Esophagus squamous epithelium (tissue), 5 donors: Measurements from ENCODE around the gene ZNF358. TPM values are rescaled to one million over a fixed set of nuclear protein-coding genes. Genes with fewer than 3 reads are reported as not detected.

Experiments used
- DNase-seq: peaks from one replicate; lab custom pipeline; 2025; lab: John Stamatoyannopoulos, UW
- H3K27ac ChIP-seq, 4 donors: fragments of 200-600 bp; sonication (generic); one replicate each; pipeline ENCODE4 v1.5.1; 2016 to 2019; ENCODE audit warnings: mild to moderate bottlenecking in 1 of 4
- H3K27me3 ChIP-seq, 4 donors: fragments of 200-600 bp; sonication (generic); 1 replicate in 3 of 4; 2 replicates in 1 of 4; pipeline versions ENCODE4 v1.5.1 to v1.6.0; 2017 to 2021; ENCODE audit warnings: antibody characterized with exemption in 1 of 4
- H3K36me3 ChIP-seq, 3 donors: fragments of 200-600 bp; sonication (generic); one replicate each; pipeline ENCODE4 v1.5.1; 2016 to 2019
- H3K4me1 ChIP-seq, 3 donors: fragments of 200-600 bp; sonication (generic); one replicate each; pipeline ENCODE4 v1.5.1; 2017 to 2019
- H3K4me3 ChIP-seq, 4 donors: fragments of 200-600 bp; sonication (generic); 1 replicate in 3 of 4; 2 replicates in 1 of 4; pipeline ENCODE4 v1.5.1; 2016 to 2019; ENCODE audit warnings: mild to moderate bottlenecking in 2 of 4, moderate library complexity in 1 of 4
- H3K9me3 ChIP-seq, 3 donors: fragments of 200-600 bp; sonication (generic); one replicate each; pipeline ENCODE4 v1.5.1; 2016 to 2019
- CTCF ChIP-seq, 6 experiments: fragments of 450-650 bp in 4 of 6; fragments of 200-600 bp in 2 of 6; sonication (generic) in 2 of 6; IDR thresholded peaks; one replicate each; pipeline ENCODE4 v1.5.1; 2016 to 2019; ENCODE audit warnings: antibody characterized with exemption in 6 of 6, mild to moderate bottlenecking in 4 of 6, moderate library complexity in 4 of 6
- POLR2A ChIP-seq, 4 donors: fragments of 450-650 bp; IDR thresholded peaks; one replicate each; pipeline ENCODE4 v1.6.1; 2017; ENCODE audit warnings: antibody characterized with exemption in 4 of 4, mild to moderate bottlenecking in 4 of 4, moderate library complexity in 3 of 4
- WGBS, 2 donors: methylation state at CpG; one replicate each; pipeline ENCODE4 v1.1.5; 2018; 5-methylcytosine and 5-hydroxymethylcytosine counted together
- intact Hi-C: fragments of 100-400 bp; cut with DNase I; formaldehyde crosslinking; loops from one replicate; pipeline ENCODE4 v1.15.0; 2022
- total RNA-seq, 4 donors: library from RNA; depleted of rRNA; stranded (reverse); fragments of >200 nt; gene quantifications; one replicate each; pipeline ENCODE4 v1.1.0, GENCODE V29; 2016
- donor health status: DM: yes; HTN: yes; CAD: no.

The ZNF358 gene
- 10 to 100 TPM in 3 of 4 donors, 1 to 10 TPM in 1; 3.8 to 42.2 (median 19.5) TPM for total RNA-seq

DNA sequence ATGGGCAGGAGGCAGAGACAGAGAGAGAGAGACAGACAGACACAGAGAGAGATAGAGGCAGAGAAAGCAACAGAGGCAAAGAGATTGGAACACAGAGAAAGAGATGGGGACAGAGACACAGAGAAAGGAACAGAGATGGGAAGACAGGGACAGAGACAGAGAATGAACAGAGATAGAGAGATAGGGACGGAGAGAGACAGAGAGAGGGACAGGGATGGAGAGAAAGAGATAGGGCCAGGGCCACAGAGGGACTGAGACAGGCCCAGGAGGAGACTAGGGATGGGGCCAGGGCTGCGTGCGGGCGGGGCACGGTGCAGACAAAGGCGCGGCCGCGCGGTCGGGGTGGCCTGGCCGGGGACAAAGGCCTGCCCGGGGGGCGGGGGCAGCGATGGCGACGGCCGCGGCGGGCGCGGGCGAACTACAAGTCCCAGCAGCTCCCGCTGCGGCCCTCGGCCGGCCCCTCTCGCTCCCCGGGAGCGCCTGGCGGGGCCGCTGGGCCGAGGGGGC lies at the start of gene ZNF358:
Gene ZNF358 (plus strand): TSS at position 459 of the 507 bp plus-strand sequence. CDS start 3,140 bp downstream, outside the sequence.
- intact Hi-C loops, result no loop called here
- peaks cover 9 to 38% (median 21%) of the 10 kb centered on the region in 3 donors for H3K4me1 ChIP-seq
- TF ChIP-seq CTCF (IDR thresholded peaks at IDR 0.05) (no peak), POLR2A (IDR thresholded peaks at IDR 0.05) (no peak)
- peak within 1 kb of the TSS; percentile 85 to 94 (median 88) for H3K27ac ChIP-seq
- 1 to 2% methylated on average over 7 to 14 of the region's 33 CpGs for WGBS, 2 donors
- H3K36me3 ChIP-seq, result peaks cover 0 to 18% (median 7%) of the 10 kb centered on the region in 3 donors
- H3K4me3 ChIP-seq, result peak within 1 kb of the TSS; percentile 52 to 86 (median 66)
- H3K27me3 ChIP-seq, result no peaks in the 10 kb centered on the region
- DNase-seq, result no peak
- H3K9me3 ChIP-seq, result no peaks in the 10 kb centered on the region

DNA sequence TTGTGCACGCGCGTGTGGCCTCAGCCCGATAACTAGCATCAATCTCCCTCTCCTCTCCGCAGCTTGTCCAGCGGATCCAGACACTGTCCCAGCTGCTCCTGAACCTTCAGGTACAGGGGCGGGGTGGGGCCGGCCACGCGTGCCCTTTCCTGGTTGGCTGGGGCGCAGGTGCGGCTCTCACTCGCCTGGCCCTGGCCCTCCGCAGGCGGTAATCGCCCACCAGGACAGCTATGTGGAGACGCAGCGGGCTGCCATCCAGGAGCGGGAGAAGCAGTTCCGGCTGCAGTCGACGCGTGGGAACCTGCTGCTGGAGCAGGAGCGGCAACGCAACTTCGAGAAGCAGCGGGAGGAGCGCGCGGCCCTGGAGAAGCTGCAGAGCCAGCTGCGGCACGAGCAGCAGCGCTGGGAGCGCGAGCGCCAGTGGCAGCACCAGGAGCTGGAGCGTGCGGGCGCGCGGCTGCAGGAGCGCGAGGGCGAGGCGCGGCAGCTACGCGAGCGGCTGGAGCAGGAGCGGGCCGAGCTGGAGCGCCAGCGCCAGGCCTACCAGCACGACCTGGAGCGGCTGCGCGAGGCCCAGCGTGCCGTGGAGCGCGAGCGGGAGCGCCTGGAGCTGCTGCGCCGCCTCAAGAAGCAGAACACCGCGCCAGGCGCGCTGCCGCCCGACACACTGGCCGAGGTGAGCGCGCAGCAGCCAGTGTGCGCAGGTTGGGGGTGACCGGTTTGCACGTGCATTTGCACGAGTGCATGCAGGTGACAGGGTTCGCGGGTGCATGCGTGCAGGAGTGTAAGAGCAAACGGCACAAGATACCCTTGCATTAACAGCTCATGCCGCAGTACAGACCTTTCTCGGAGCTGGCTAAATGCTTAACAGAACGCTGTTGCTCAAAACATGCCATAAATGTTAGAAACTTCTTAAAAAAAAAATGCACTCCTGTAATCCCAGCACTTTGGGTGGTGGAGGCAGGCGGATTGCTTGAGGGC lies 48.6 kb upstream of the ZNF358 start:
- Histone ChIP-seq H3K9me3 (no peaks in the 10 kb centered on the region), H3K27ac (no peak overlapping the region), H3K4me1 (no peaks in the 10 kb centered on the region), H3K4me3 (no peak overlapping the region), H3K27me3 (no peaks in the 10 kb centered on the region), H3K36me3 (peaks cover 34 to 100% (median 44%) of the 10 kb centered on the region in 3 donors)
- 94 to 97% methylated on average over 37 to 61 of the region's 86 CpGs for WGBS, 2 donors
- TF ChIP-seq CTCF (IDR thresholded peaks at IDR 0.05), result no peak
- TF ChIP-seq POLR2A (IDR thresholded peaks at IDR 0.05), result no peak
- DNase-seq, result no peak
- intact Hi-C loops, result no loop called here

- H3K27me3 ChIP-seq, result no peaks in the 10 kb centered on the region
- no peak overlapping the region for H3K4me3 ChIP-seq
- no peaks in the 10 kb centered on the region for H3K9me3 ChIP-seq
- WGBS, 2 donors, result 100% methylated on average over 4 of the region's 24 CpGs; no CpG with 5 or more reads in 1 of the 2 donors
- H3K4me1 ChIP-seq, result no peaks in the 10 kb centered on the region
- H3K27ac ChIP-seq, result no peak overlapping the region
- peaks cover 27 to 95% (median 38%) of the 10 kb centered on the region in 3 donors for H3K36me3 ChIP-seq
- TF ChIP-seq CTCF (IDR thresholded peaks at IDR 0.05), result no peak
- TF ChIP-seq POLR2A (IDR thresholded peaks at IDR 0.05), result no peak
- no peak for DNase-seq
- intact Hi-C loops, result no loop called here
Observed at GRCh38 chr19:7468840-7469239, 47.1 kb upstream of the ZNF358 start.

- intact Hi-C loops, result no loop called here
- H3K36me3 ChIP-seq, result peaks cover 20 to 85% (median 31%) of the 10 kb centered on the region in 3 donors
- no peak overlapping the region for H3K27ac ChIP-seq
- WGBS, 2 donors, result 87% methylated on average over 4 of the region's 31 CpGs; no CpG with 5 or more reads in 1 of the 2 donors
- H3K4me1 ChIP-seq, result no peaks in the 10 kb centered on the region
- no peak overlapping the region for H3K4me3 ChIP-seq
- no peaks in the 10 kb centered on the region for H3K9me3 ChIP-seq
- no peak for DNase-seq
- no peaks in the 10 kb centered on the region for H3K27me3 ChIP-seq
- TF ChIP-seq CTCF (IDR thresholded peaks at IDR 0.05), result no peak
- no peak for TF ChIP-seq POLR2A (IDR thresholded peaks at IDR 0.05)
Observed at GRCh38 chr19:7469669-7470285, 46.1 kb upstream of the ZNF358 start.
